ENCODE data around the gene GLTPD2.

GRCh38 chr17:4740584-4740983 lies 48.2 kb upstream of the GLTPD2 start:
- TF ChIP-seq CTCF (IDR thresholded peaks at IDR 0.05) (no peak), ZFX (IDR thresholded peaks at IDR 0.05; ENCODE audit: borderline replicate concordance) (no peak)
